OCI-LY3 (cell line): Measurements from ENCODE around the gene LZTS2.

Experiments
- CTCF ChIP-seq: fragments of 200-600, 300-600 bp; sonication (generic); IDR thresholded peaks from 2 replicates; pipeline ENCODE4 v1.5.1; 2014; ENCODE audit warnings: antibody characterized with exemption, low read length, low read depth
- EZH2phosphoT487 ChIP-seq: fragments of 200-600 bp; shearing (Covaris generic); IDR thresholded peaks from 2 replicates; pipeline ENCODE4 v1.6.1; 2018; ENCODE audit warnings: antibody characterized with exemption, mixed run types, low read depth

DNA sequence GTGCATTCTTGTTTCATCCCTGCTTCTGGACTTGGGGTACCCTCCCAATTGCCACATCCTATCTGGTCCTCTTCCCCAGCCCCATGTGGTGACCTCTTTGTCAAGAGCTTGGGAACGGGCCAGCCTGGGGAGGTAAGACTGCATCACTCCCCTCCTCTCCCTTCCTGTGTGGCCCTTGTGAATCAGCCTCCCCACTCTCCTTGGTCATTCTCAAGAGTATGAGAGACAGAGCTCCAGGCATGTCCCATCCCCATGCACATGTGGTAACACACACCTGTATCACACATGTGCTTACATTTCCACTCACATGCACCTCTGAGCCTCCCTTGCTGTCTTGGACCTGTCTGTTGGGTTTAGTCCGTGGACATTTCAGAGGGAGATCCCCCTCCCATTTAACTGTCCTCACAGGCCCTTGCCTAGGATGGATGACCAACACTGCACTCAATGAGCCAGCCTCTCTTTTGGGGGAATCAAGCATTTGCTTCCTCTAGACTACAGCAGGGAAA, 14.9 kb upstream of the LZTS2 start:
- TF ChIP-seq CTCF (no peak), EZH2phosphoT487 (no peak)
